Transverse colon (tissue), 4 donors: ENCODE results near the gene SELENOO.

Source experiments
- CTCF ChIP-seq, 5 experiments: fragments of 200-600 bp in 3 of 5; fragments of 450-650 bp in 2 of 5; sonication (generic) in 3 of 5; IDR thresholded peaks; 1 replicate in 2 of 5; 2 replicates in 3 of 5; pipeline ENCODE4 v1.5.1; 2016 to 2017; ENCODE audit warnings: antibody characterized with exemption in 5 of 5, inconsistent platforms in 3 of 5, mild to moderate bottlenecking in 2 of 5, moderate library complexity in 1 of 5
- EP300 ChIP-seq: sonication (generic); formaldehyde crosslinking; IDR thresholded peaks from one replicate; pipeline ENCODE4 v1.6.1; 2017; ENCODE audit warnings: antibody characterized with exemption, low read depth
- POLR2A ChIP-seq: fragments of 450-650 bp; IDR thresholded peaks from one replicate; pipeline ENCODE4 v1.6.1; 2016; ENCODE audit warnings: antibody characterized with exemption, mild to moderate bottlenecking, moderate library complexity
- POLR2AphosphoS5 ChIP-seq, 3 donors: sonication (generic); formaldehyde crosslinking; IDR thresholded peaks; one replicate each; pipeline ENCODE4 v1.6.1; 2016; ENCODE audit warnings: antibody characterized with exemption in 3 of 3

- TF ChIP-seq CTCF (IDR thresholded peaks at IDR 0.05) (no peak), POLR2A (no peak), POLR2AphosphoS5 (IDR thresholded peaks at IDR 0.05) (no peak), EP300 (no peak)
Measured at GRCh38 chr22:50165436-50166123, 35.2 kb upstream of the SELENOO start.
